GM19372 (cell line): ENCODE data around the gene LMCD1.
"Not testable (repeated sequence)": the region's sequence is repeated elsewhere in the genome, so short reads cannot be mapped to it uniquely, and the experiment has no call there.

Experiments
- ATAC-seq: cut with Tn5 transposase; IDR thresholded peaks from one replicate; pipeline ENCODE4 v1.9.1; 2021; ENCODE audit warnings: mild to moderate bottlenecking, low read depth, moderate library complexity; ENCODE audit not compliant: unreplicated experiment

LMCD1 gene

GRCh38 chr3:8579943-8580342 lies 78.3 kb downstream of the LMCD1 start:
- no peak for ATAC-seq

GRCh38 chr3:8580434-8580833 lies 78.8 kb downstream of the LMCD1 start:
- not testable (repeated sequence) for ATAC-seq

- no peak for ATAC-seq
These were observed 79.8 kb downstream of the LMCD1 start for GRCh38 chr3:8581373-8581772.

GRCh38 chr3:8581806-8582445 lies 80.3 kb downstream of the LMCD1 start:
- no peak for ATAC-seq

GRCh38 chr3:8584661-8585060 lies 83.0 kb downstream of the LMCD1 start:
- no peak for ATAC-seq

- no peak for ATAC-seq
These were observed 88.4 kb downstream of the LMCD1 start for GRCh38 chr3:8589880-8590556.

GRCh38 chr3:8593021-8593827 lies 91.6 kb downstream of the LMCD1 start:
- ATAC-seq = no peak

GRCh38 chr3:8595252-8595651 lies 93.6 kb downstream of the LMCD1 start:
- no peak for ATAC-seq

GRCh38 chr3:8595695-8596115 lies 94.1 kb downstream of the LMCD1 start:
- ATAC-seq = no peak

GRCh38 chr3:8596321-8597218 lies 94.9 kb downstream of the LMCD1 start:
- ATAC-seq = no peak

- no peak for ATAC-seq
These were observed 95.7 kb downstream of the LMCD1 start for GRCh38 chr3:8597219-8597853.

- no peak for ATAC-seq
These were observed 97.5 kb downstream of the LMCD1 start for GRCh38 chr3:8599146-8599545.

- no peak for ATAC-seq
These were observed 98.8 kb downstream of the LMCD1 start for GRCh38 chr3:8600457-8600856.

- ATAC-seq = no peak
These were observed 101.6 kb downstream of the LMCD1 start for GRCh38 chr3:8603115-8603710.

- ATAC-seq = no peak
These were observed 102.4 kb downstream of the LMCD1 start for GRCh38 chr3:8604006-8604405.

GRCh38 chr3:8604988-8605387 lies 103.4 kb downstream of the LMCD1 start:
- no peak for ATAC-seq

GRCh38 chr3:8606701-8607231 lies 105.1 kb downstream of the LMCD1 start:
- no peak for ATAC-seq

GRCh38 chr3:8607234-8608040 lies 105.8 kb downstream of the LMCD1 start:
- ATAC-seq = peak; percentile 59
